HCT116 (cell line): ENCODE results near the gene CLPSL1.

Experiments
- CTCF ChIP-seq, 3 experiments: fragments of 200-600 bp in 1 of 3; sonication (generic) in 1 of 3; IDR thresholded peaks in 2 of 3; conservative IDR thresholded peaks in 1 of 3; 2 replicates each; pipeline ENCODE4 v1.5.1; 2012 to 2017; ENCODE audit warnings: low read depth in 2 of 3, low read length in 2 of 3, antibody characterized with exemption in 1 of 3, borderline replicate concordance in 1 of 3, control low read depth in 1 of 3, mild to moderate bottlenecking in 1 of 3, mixed read lengths in 1 of 3, mixed run types in 1 of 3, moderate library complexity in 1 of 3; ENCODE audit not compliant: insufficient read depth in 1 of 3
- POLR2A ChIP-seq: IDR thresholded peaks from 2 replicates; pipeline ENCODE4 v1.7.0; 2011; ENCODE audit warnings: borderline replicate concordance; ENCODE audit not compliant: insufficient read depth, insufficient read length; ENCODE audit errors: extremely low read depth
- RAD21 ChIP-seq: IDR thresholded peaks from 2 replicates; pipeline ENCODE4 v1.6.1; 2012; ENCODE audit warnings: low read depth, mild to moderate bottlenecking
- YY1 ChIP-seq: IDR thresholded peaks from 2 replicates; pipeline ENCODE4 v1.6.1; 2011; ENCODE audit warnings: low read length, low read depth, moderate library complexity, mild to moderate bottlenecking; ENCODE audit not compliant: insufficient replicate concordance; ENCODE audit errors: extremely low read depth

DNA sequence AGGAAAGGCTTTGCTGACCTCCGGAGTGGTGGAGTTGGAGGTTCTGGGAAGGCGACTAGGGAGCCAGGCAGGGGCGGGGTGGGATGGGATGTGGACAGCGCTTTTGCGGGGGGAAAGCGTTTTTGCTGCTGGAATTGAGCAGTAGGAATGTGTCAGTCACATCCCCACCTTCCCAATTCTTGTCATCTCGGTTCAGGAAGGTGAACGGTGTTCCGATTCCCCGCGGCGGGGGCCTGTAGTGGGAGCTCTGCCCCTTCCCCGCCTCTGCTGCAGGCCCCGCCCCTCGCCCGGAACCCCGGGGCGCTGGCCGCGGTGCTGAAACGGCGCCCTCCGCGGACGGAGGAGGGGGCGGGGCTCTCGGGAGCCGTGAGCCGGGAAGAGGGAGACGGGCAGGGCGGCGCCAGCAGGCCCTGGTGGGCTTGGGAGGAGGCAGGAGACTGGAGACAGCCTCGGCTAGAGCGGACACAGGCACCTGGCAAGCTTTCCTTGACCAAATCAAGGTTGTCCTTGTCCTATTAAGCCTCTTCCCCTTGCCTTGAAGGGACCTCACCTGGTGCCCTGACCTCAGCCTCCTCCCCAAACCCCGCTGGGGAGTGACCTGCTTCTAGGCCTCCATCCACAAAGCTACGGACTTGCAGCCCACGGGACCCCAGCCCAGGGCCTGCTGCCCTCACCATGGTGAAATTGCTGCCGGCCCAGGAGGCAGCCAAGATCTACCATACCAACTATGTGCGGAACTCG is 24.3 kb downstream of the CLPSL1 start, which contains the start of gene LHFPL5:
- no peak for TF ChIP-seq POLR2A
- TF ChIP-seq YY1 = peak; percentile 34
- TF ChIP-seq RAD21 = no peak
- TF ChIP-seq CTCF (IDR thresholded peaks at IDR 0.05 in 2 of 3, conservative IDR thresholded peaks at IDR 0.05 in 1 of 3; ENCODE audit: borderline replicate concordance in 1 of 3, insufficient read depth in 1 of 3, low read depth in 2 of 3, low read length in 2 of 3) = no peak
